GM12878 (cell line): ENCODE results near the gene FUT6. TPM values are rescaled to one million over a fixed set of nuclear protein-coding genes. Genes with fewer than 3 reads are reported as not detected.

Experiments used
- ATAC-seq: fragments of 200-7000 bp; cut with Tn5 transposase; 3 replicates; pipeline ENCODE4 v1.9.1; 2020; ENCODE audit warnings: mild to moderate bottlenecking, moderate library complexity
- BruUV-seq: library from RNA; stranded (reverse); fragments of 400-500 nt; replicated peaks from 2 replicates; lab custom pipeline; 2021; lab: Mats Ljungman, UMichigan
- CTCF ChIA-PET: fragments of 300-600 bp; sonication (Branson Sonifier 250); formaldehyde crosslinking; extraction: SDS; loops from one replicate; lab custom pipeline; 2021; ENCODE audit warnings: inconsistent platforms; lab: Yijun Ruan, JAX
- POLR2A ChIA-PET: fragments of 350-600 bp; formaldehyde crosslinking; extraction: SDS; loops from one replicate; lab custom pipeline; 2021; ENCODE audit warnings: inconsistent platforms; lab: Charles Lee
- RAD21 ChIA-PET: fragments of 300-600 bp; sonication (Branson Sonifier 250); formaldehyde crosslinking; loops from one replicate; lab custom pipeline; 2023; ENCODE audit warnings: antibody characterized with exemption; ENCODE audit not compliant: unreplicated experiment; lab: Charles Lee
- SMC1A ChIA-PET: fragments of 300-600 bp; sonication (Branson Sonifier 250); formaldehyde crosslinking; loops from one replicate; lab custom pipeline; 2023; ENCODE audit not compliant: unreplicated experiment, uncharacterized antibody; lab: Charles Lee
- DNase-seq: peaks from one replicate; pipeline ENCODE4 v3.0.0-alpha.2; 2011; ENCODE audit warnings: low read depth, low spot score
- FAIRE-seq: peaks from 3 replicates; lab custom pipeline; 2011; peaks lifted over from hg19 to GRCh38; lab: Jason Lieb, UNC
- H2AFZ ChIP-seq: 2 replicates; pipeline ENCODE4 v1.6.0; 2011; ENCODE audit warnings: low read depth, low read length, control low read depth; ENCODE audit not compliant: control insufficient read depth
- H3K27ac ChIP-seq: 2 replicates; pipeline ENCODE4 v1.5.1; 2011; ENCODE audit warnings: control low read depth; ENCODE audit not compliant: control insufficient read depth, insufficient read depth
- H3K27me3 ChIP-seq, 2 experiments: replicated peaks in 1 of 2; 2 replicates each; pipeline versions ENCODE4 v1.6.0 to v1.6.1; 2011; ENCODE audit warnings: low read length in 1 of 2; ENCODE audit not compliant: control insufficient read depth in 2 of 2, insufficient read depth in 2 of 2
- H3K36me3 ChIP-seq, 2 experiments: 2 replicates each; pipeline ENCODE4 v1.5.1; 2011; ENCODE audit warnings: low read length in 1 of 2; ENCODE audit not compliant: control insufficient read depth in 2 of 2, insufficient read depth in 2 of 2
- H3K4me1 ChIP-seq: 2 replicates; pipeline ENCODE4 v1.6.1; 2011; ENCODE audit warnings: mild to moderate bottlenecking, low read length, moderate library complexity, mixed read lengths; ENCODE audit not compliant: control insufficient read depth, insufficient read depth
- H3K4me2 ChIP-seq: 2 replicates; pipeline ENCODE4 v1.6.0; 2011; ENCODE audit warnings: control low read depth; ENCODE audit not compliant: control insufficient read depth, insufficient read depth
- H3K4me3 ChIP-seq: fragments of 200-600 bp; sonication (generic); 2 replicates; pipeline ENCODE4 v1.5.1; 2016
- H3K79me2 ChIP-seq: 2 replicates; pipeline ENCODE4 v1.6.0; 2011; ENCODE audit warnings: low read length; ENCODE audit not compliant: control insufficient read depth, insufficient read depth
- H3K9ac ChIP-seq: 2 replicates; pipeline ENCODE4 v1.8.0; 2011; ENCODE audit warnings: low read length, control low read depth, mixed read lengths; ENCODE audit not compliant: control insufficient read depth, insufficient read depth
- H3K9me3 ChIP-seq: replicated peaks from 3 replicates; pipeline ENCODE4 v1.5.1; 2011; ENCODE audit warnings: mild to moderate bottlenecking, low read length; ENCODE audit not compliant: control insufficient read depth, insufficient read depth
- H4K20me1 ChIP-seq: 2 replicates; pipeline ENCODE4 v1.6.0; 2011; ENCODE audit not compliant: control insufficient read depth, insufficient read depth
- E4F1 ChIP-seq: fragments of 450-650 bp; IDR thresholded peaks from 2 replicates; pipeline ENCODE4 v1.6.1; 2018; ENCODE audit warnings: borderline replicate concordance, mild to moderate bottlenecking; ENCODE audit not compliant: partially characterized antibody
- MXI1 ChIP-seq: fragments of 150-350 bp; IDR thresholded peaks from 2 replicates; pipeline ENCODE4 v1.6.1; 2011; ENCODE audit warnings: low read depth, mild to moderate bottlenecking, inconsistent platforms, low read length, improper control_type of control experiment
- NFXL1 ChIP-seq: fragments of 450-650 bp; IDR thresholded peaks from 2 replicates; pipeline ENCODE4 v1.6.1; 2017; ENCODE audit warnings: antibody characterized with exemption, mild to moderate bottlenecking, borderline replicate concordance
- PML ChIP-seq: IDR thresholded peaks from 2 replicates; pipeline ENCODE4 v1.6.1; 2012; ENCODE audit warnings: low read length, inconsistent platforms
- POU2F2 ChIP-seq: IDR thresholded peaks from 3 replicates; pipeline ENCODE4 v1.6.1; 2011; ENCODE audit warnings: low read depth, mild to moderate bottlenecking, low read length, borderline replicate concordance
- RELA ChIP-seq: fragments of 450-650 bp; IDR thresholded peaks from 2 replicates; pipeline ENCODE4 v1.8.0; 2014; ENCODE audit warnings: borderline replicate concordance; ENCODE audit not compliant: partially characterized antibody
- TBL1XR1 ChIP-seq: IDR thresholded peaks from 2 replicates; pipeline ENCODE4 v1.6.1; 2012; ENCODE audit warnings: low read depth, low read length, improper control_type of control experiment
- WGBS: methylation state at CpG from one replicate; pipeline ENCODE4 v1.1.6; 2016; ENCODE audit warnings: low lambda C conversion rate; ENCODE audit not compliant: insufficient replicate concordance, insufficient coverage; ENCODE audit errors: missing lambda C conversion rate; 5-methylcytosine and 5-hydroxymethylcytosine counted together
- in situ Hi-C: fragments of 300-500 bp; cut with MboI; formaldehyde crosslinking; loops from 9 replicates; pipeline ENCODE4 v1.14.3; 2018; ENCODE audit warnings: mixed read lengths
- intact Hi-C: fragments of 100-400 bp; cut with micrococcal nuclease; formaldehyde crosslinking; loops from one replicate; pipeline ENCODE4 v1.14.2; 2022; ENCODE audit not compliant: unreplicated experiment
- polyA plus RNA-seq, 11 experiments: library from polyadenylated mRNA; depleted of rRNA in 4 of 11; unstranded in 6 of 11; stranded (reverse) in 5 of 11; fragments of >200 nt; fragmentation: Nextera tagmentation in 4 of 11; fragmentation: Illumina TruSeq in 1 of 11; extraction: Ambion mirVana in 4 of 11; extraction: Trizol in 1 of 11; gene quantifications; 1 replicate in 1 of 11; 2 replicates in 10 of 11; pipeline versions ENCODE4 v1.2.1 to v1.2.3, GENCODE V29; 2011 to 2016; ENCODE audit warnings: inconsistent platforms in 2 of 11, missing spikeins in 2 of 11, low read depth in 1 of 11
- total RNA-seq, 4 experiments: library from RNA; depleted of rRNA in 3 of 4; stranded (reverse); fragments of >200 nt in 3 of 4; fragmentation: Illumina TruSeq in 1 of 4; extraction: Trizol in 1 of 4; gene quantifications; 2 replicates each; pipeline versions ENCODE4 v1.2.1 to v1.2.3, GENCODE V29; 2013 to 2021

The FUT6 gene
- total and polyA plus RNA-seq, 10 of the 15 experiments (the other 5 are each of a cell fraction or from before 2014, with no cell fraction given) = not detected

- intact Hi-C loops = no loop called here
- no peaks in the 10 kb centered on the region for H3K36me3 ChIP-seq
- H2AFZ ChIP-seq = peak overlapping the region; percentile 87
- no peak overlapping the region for H3K9ac ChIP-seq
- peaks cover 0 to 4% of the 10 kb centered on the region in 2 experiments; a peak in 2 of 4 replicates for H3K27me3 ChIP-seq
- no peak overlapping the region for H3K27ac ChIP-seq
- H3K79me2 ChIP-seq = no peaks in the 10 kb centered on the region
- WGBS = 45% methylated on average over 15 of the region's 37 CpGs
- TF ChIP-seq E4F1 (no peak), TBL1XR1 (no peak), POU2F2 (no peak), NFXL1 (no peak), RELA (no peak), PML (no peak), MXI1 (no peak)
- TF ChIP-seq, all 136 proteins: peak for 0
- BruUV-seq = no TSS peak
- ChIA-PET SMC1A (no interaction called here), RAD21 (no interaction called here), CTCF (interaction anchor here (2.7 kb wide), 1 partner anchor 23 kb away, joined by 10 read pairs; no protein-coding TSS in a partner anchor), POLR2A (interaction anchor here (0.5 kb wide), 1 partner anchor 12 kb away, joined by 3 read pairs; no protein-coding TSS in a partner anchor)
- Histone ChIP-seq H3K4me1 (peaks cover 24% of the 10 kb centered on the region), H3K9me3 (no peaks in the 10 kb centered on the region), H3K4me2 (peak overlapping the region; percentile 93), H4K20me1 (no peaks in the 10 kb centered on the region), H3K4me3 (no peak overlapping the region)
- FAIRE-seq (no peak), DNase-seq (no peak), ATAC-seq (no peak)
- in situ Hi-C loops = no loop called here
Observed at GRCh38 chr19:5827342-5827890, 12.1 kb downstream of the FUT6 start.
